Upper lobe of left lung (tissue), 6 donors: ENCODE measurements around the gene CETN3. TPM values are rescaled to one million over a fixed set of nuclear protein-coding genes. Genes with fewer than 3 reads are reported as not detected.
A peak's percentile ranks its signal among the peaks of the same experiment; 100 is the strongest.

Source experiments
- ATAC-seq, 2 donors: fragments of 200-7000 bp; cut with Tn5 transposase; one replicate each; pipeline ENCODE4 v1.9.1; 2022; ENCODE audit warnings: mild to moderate bottlenecking in 2 of 2, moderate library complexity in 2 of 2; ENCODE audit not compliant: low FRiP score in 2 of 2
- DNase-seq, 2 donors: peaks; one replicate each; pipeline ENCODE4 v3.0.0-alpha.2; 2019 to 2020
- H3K27ac ChIP-seq, 4 donors: fragments of 200-600 bp; sonication (generic); one replicate each; pipeline ENCODE4 v1.5.1; 2016 to 2019
- H3K27me3 ChIP-seq, 4 donors: fragments of 200-600 bp; sonication (generic); one replicate each; pipeline ENCODE4 v1.5.1; 2017 to 2019
- H3K36me3 ChIP-seq, 4 donors: fragments of 200-600 bp; sonication (generic); one replicate each; pipeline ENCODE4 v1.5.1; 2016 to 2019
- H3K4me1 ChIP-seq, 4 donors: fragments of 200-600 bp; sonication (generic); one replicate each; pipeline ENCODE4 v1.5.1; 2018 to 2019
- H3K4me3 ChIP-seq, 4 donors: fragments of 200-600 bp; sonication (generic); one replicate each; pipeline ENCODE4 v1.5.1; 2017 to 2019; ENCODE audit warnings: mild to moderate bottlenecking in 2 of 4, moderate library complexity in 1 of 4
- H3K9me3 ChIP-seq, 4 donors: fragments of 200-600 bp; sonication (generic); one replicate each; pipeline ENCODE4 v1.5.1; 2018 to 2019
- EP300 ChIP-seq, 4 donors: sonication (generic); formaldehyde crosslinking; IDR thresholded peaks; one replicate each; pipeline ENCODE4 v1.5.1; 2017; ENCODE audit warnings: antibody characterized with exemption in 4 of 4, control low read depth in 2 of 4
- POLR2A ChIP-seq, 4 donors: fragments of 450-650 bp; IDR thresholded peaks; one replicate each; pipeline ENCODE4 v1.5.1; 2016 to 2017; ENCODE audit warnings: antibody characterized with exemption in 4 of 4, mild to moderate bottlenecking in 2 of 4
- POLR2AphosphoS5 ChIP-seq, 2 donors: sonication (generic); formaldehyde crosslinking; IDR thresholded peaks; one replicate each; pipeline ENCODE4 v1.5.1; 2017; ENCODE audit warnings: antibody characterized with exemption in 2 of 2
- WGBS, 2 donors: methylation state at CpG; one replicate each; pipeline ENCODE4 v1.1.5; 2017 to 2018; 5-methylcytosine and 5-hydroxymethylcytosine counted together
- total RNA-seq, 6 donors: library from RNA; depleted of rRNA in 4 of 6; stranded (reverse); fragments of >200 nt in 4 of 6; gene quantifications; one replicate each; pipeline versions ENCODE4 v1.1.0 to v1.2.1, GENCODE V29; 2016 to 2021
- TF ChIP-seq, protein P1 (sequence below), 6 experiments: fragments of 450-650 bp in 4 of 6; fragments of 200-600 bp in 2 of 6; sonication (generic) in 2 of 6; IDR thresholded peaks; one replicate each; pipeline ENCODE4 v1.5.1; 2016 to 2019; ENCODE audit warnings: antibody characterized with exemption in 6 of 6
- donor health status: DM: no; HTN: no; CAD: no; lungs with moderate emphysema.
- donor health status: DM: no; HTN: yes; CAD: no; lungs with severe emphysema.

CETN3 gene
- total RNA-seq, 6 donors from 2014 or later = 3.3 to 28.5 (median 11.7) TPM

- Histone ChIP-seq H3K4me3 (no peak overlapping the region), H3K9me3 (no peaks in the 10 kb centered on the region), H3K4me1 (no peaks in the 10 kb centered on the region), H3K27ac (no peak overlapping the region), H3K27me3 (no peaks in the 10 kb centered on the region), H3K36me3 (peaks cover 0 to 2% (median 0%) of the 10 kb centered on the region in 4 donors)
- ATAC-seq (no peak), DNase-seq (no peak)
- 60 to 71% methylated on average over 3 of the region's 3 CpGs for WGBS, 2 donors
- TF ChIP-seq EP300 (IDR thresholded peaks at IDR 0.05) (no peak), POLR2A (IDR thresholded peaks at IDR 0.05) (no peak), POLR2AphosphoS5 (IDR thresholded peaks at IDR 0.05) (no peak)
- TF ChIP-seq, protein P1, sequence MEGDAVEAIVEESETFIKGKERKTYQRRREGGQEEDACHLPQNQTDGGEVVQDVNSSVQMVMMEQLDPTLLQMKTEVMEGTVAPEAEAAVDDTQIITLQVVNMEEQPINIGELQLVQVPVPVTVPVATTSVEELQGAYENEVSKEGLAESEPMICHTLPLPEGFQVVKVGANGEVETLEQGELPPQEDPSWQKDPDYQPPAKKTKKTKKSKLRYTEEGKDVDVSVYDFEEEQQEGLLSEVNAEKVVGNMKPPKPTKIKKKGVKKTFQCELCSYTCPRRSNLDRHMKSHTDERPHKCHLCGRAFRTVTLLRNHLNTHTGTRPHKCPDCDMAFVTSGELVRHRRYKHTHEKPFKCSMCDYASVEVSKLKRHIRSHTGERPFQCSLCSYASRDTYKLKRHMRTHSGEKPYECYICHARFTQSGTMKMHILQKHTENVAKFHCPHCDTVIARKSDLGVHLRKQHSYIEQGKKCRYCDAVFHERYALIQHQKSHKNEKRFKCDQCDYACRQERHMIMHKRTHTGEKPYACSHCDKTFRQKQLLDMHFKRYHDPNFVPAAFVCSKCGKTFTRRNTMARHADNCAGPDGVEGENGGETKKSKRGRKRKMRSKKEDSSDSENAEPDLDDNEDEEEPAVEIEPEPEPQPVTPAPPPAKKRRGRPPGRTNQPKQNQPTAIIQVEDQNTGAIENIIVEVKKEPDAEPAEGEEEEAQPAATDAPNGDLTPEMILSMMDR (IDR thresholded peaks at IDR 0.05) = no peak
Observed at GRCh38 chr5:90387508-90387907, 22.0 kb downstream of the CETN3 start.

GRCh38 chr5:90386099-90386710 is 23.4 kb downstream of the CETN3 start:
- Histone ChIP-seq H3K9me3 (no peaks in the 10 kb centered on the region), H3K27ac (no peak overlapping the region), H3K27me3 (no peaks in the 10 kb centered on the region), H3K4me1 (no peaks in the 10 kb centered on the region), H3K36me3 (no peaks in the 10 kb centered on the region), H3K4me3 (no peak overlapping the region)
- 92 to 97% methylated on average over 1 of the region's 1 CpG for WGBS, 2 donors
- no peak for ATAC-seq
- DNase-seq = no peak
- TF ChIP-seq, protein P1 (IDR thresholded peaks at IDR 0.05) = peak in 5 of 6 experiments; percentile 18 to 37 (median 24)
- TF ChIP-seq POLR2A (IDR thresholded peaks at IDR 0.05) (no peak), EP300 (IDR thresholded peaks at IDR 0.05) (no peak)

GRCh38 chr5:90384389-90384788 is 25.2 kb downstream of the CETN3 start:
- no peak for DNase-seq
- H3K4me1 ChIP-seq = no peaks in the 10 kb centered on the region
- no peak for ATAC-seq
- no peaks in the 10 kb centered on the region for H3K27me3 ChIP-seq
- TF ChIP-seq EP300 (IDR thresholded peaks at IDR 0.05) (no peak), POLR2A (IDR thresholded peaks at IDR 0.05) (no peak), POLR2AphosphoS5 (IDR thresholded peaks at IDR 0.05) (no peak)
- TF ChIP-seq, protein P1 (IDR thresholded peaks at IDR 0.05) = no peak
- no peaks in the 10 kb centered on the region for H3K36me3 ChIP-seq
- 95% methylated on average over 1 of the region's 1 CpG for WGBS, 2 donors
- no peak overlapping the region for H3K4me3 ChIP-seq
- no peak overlapping the region for H3K27ac ChIP-seq
- no peaks in the 10 kb centered on the region for H3K9me3 ChIP-seq

GRCh38 chr5:90383903-90384302 is 25.7 kb downstream of the CETN3 start:
- DNase-seq = no peak
- no peak overlapping the region for H3K27ac ChIP-seq
- WGBS, 2 donors = 91 to 96% methylated on average over 2 of the region's 2 CpGs
- H3K4me3 ChIP-seq = no peak overlapping the region
- no peaks in the 10 kb centered on the region for H3K4me1 ChIP-seq
- H3K27me3 ChIP-seq = no peaks in the 10 kb centered on the region
- ATAC-seq = no peak
- no peaks in the 10 kb centered on the region for H3K9me3 ChIP-seq
- H3K36me3 ChIP-seq = no peaks in the 10 kb centered on the region
- TF ChIP-seq EP300 (IDR thresholded peaks at IDR 0.05) (no peak), POLR2A (IDR thresholded peaks at IDR 0.05) (no peak), POLR2AphosphoS5 (IDR thresholded peaks at IDR 0.05) (no peak)
- TF ChIP-seq, protein P1 (IDR thresholded peaks at IDR 0.05) = no peak
